Liver (tissue), 9 donors: ENCODE data around the gene TMEM170B. TPM values are rescaled to one million over a fixed set of nuclear protein-coding genes. Genes with fewer than 3 reads are reported as not detected.

ENCODE experiments used
- DNase-seq: peaks from one replicate; pipeline ENCODE4 v3.0.0-alpha.2; 2017; ENCODE audit warnings: low spot score
- H3K27ac ChIP-seq, 2 donors: one replicate each; pipeline ENCODE4 v1.7.0; 2013; ENCODE audit warnings: inconsistent platforms in 2 of 2, low read length in 2 of 2, control low read depth in 1 of 2, low read depth in 1 of 2, mild to moderate bottlenecking in 1 of 2
- H3K27me3 ChIP-seq, 4 donors: one replicate each; pipeline versions ENCODE4 v1.6.1 to v1.7.0; 2013; ENCODE audit warnings: low read length in 3 of 4, inconsistent platforms in 1 of 4, mild to moderate bottlenecking in 1 of 4, moderate library complexity in 1 of 4; ENCODE audit not compliant: control insufficient read depth in 4 of 4, insufficient read depth in 4 of 4
- H3K36me3 ChIP-seq, 4 donors: one replicate each; pipeline versions ENCODE4 v1.6.1 to v1.7.0; 2013; ENCODE audit warnings: low read length in 3 of 4, mild to moderate bottlenecking in 3 of 4, low read depth in 1 of 4, moderate library complexity in 1 of 4; ENCODE audit not compliant: control insufficient read depth in 4 of 4, insufficient read depth in 3 of 4
- H3K4me1 ChIP-seq, 4 donors: one replicate each; pipeline versions ENCODE4 v1.6.1 to v1.7.0; 2013; ENCODE audit warnings: low read length in 3 of 4, mild to moderate bottlenecking in 3 of 4, moderate library complexity in 1 of 4; ENCODE audit not compliant: control insufficient read depth in 4 of 4, insufficient read depth in 4 of 4
- H3K4me3 ChIP-seq, 3 donors: one replicate each; pipeline versions ENCODE4 v1.6.1 to v1.7.0; 2013; ENCODE audit warnings: low read length in 3 of 3, control low read depth in 1 of 3, low read depth in 1 of 3, mild to moderate bottlenecking in 1 of 3
- H3K9ac ChIP-seq, 2 donors: one replicate each; pipeline ENCODE4 v1.7.0; 2013; ENCODE audit warnings: low read length in 2 of 2, mild to moderate bottlenecking in 2 of 2, moderate library complexity in 2 of 2, control low read depth in 1 of 2, low read depth in 1 of 2
- H3K9me3 ChIP-seq, 4 donors: one replicate each; pipeline versions ENCODE4 v1.6.1 to v1.7.0; 2013; ENCODE audit warnings: low read length in 3 of 4; ENCODE audit not compliant: control insufficient read depth in 4 of 4
- ATF3 ChIP-seq: IDR thresholded peaks from 2 replicates; pipeline ENCODE4 v1.6.1; 2016; ENCODE audit warnings: antibody characterized with exemption
- FOXA1 ChIP-seq: IDR thresholded peaks from 2 replicates; pipeline ENCODE4 v1.6.1; 2016; ENCODE audit warnings: antibody characterized with exemption
- GABPA ChIP-seq, 2 donors: IDR thresholded peaks in 1 of 2; conservative IDR thresholded peaks in 1 of 2; 2 replicates each; pipeline ENCODE4 v1.6.1; 2016; ENCODE audit warnings: antibody characterized with exemption in 2 of 2, mild to moderate bottlenecking in 1 of 2, moderate library complexity in 1 of 2
- HNF4A ChIP-seq, 2 donors: conservative IDR thresholded peaks; 2 replicates each; pipeline ENCODE4 v1.6.1; 2016; ENCODE audit warnings: antibody characterized with exemption in 2 of 2, mild to moderate bottlenecking in 2 of 2
- HNF4G ChIP-seq: IDR thresholded peaks from 2 replicates; pipeline ENCODE4 v1.6.1; 2016; ENCODE audit warnings: antibody characterized with exemption
- MAX ChIP-seq: IDR thresholded peaks from 2 replicates; pipeline ENCODE4 v1.6.1; 2016; ENCODE audit warnings: antibody characterized with exemption
- NR2F2 ChIP-seq: IDR thresholded peaks from 2 replicates; pipeline ENCODE4 v1.6.1; 2016; ENCODE audit warnings: antibody characterized with exemption
- RAD21 ChIP-seq, 2 donors: IDR thresholded peaks; 2 replicates each; pipeline ENCODE4 v1.6.1; 2016; ENCODE audit warnings: antibody characterized with exemption in 2 of 2, mild to moderate bottlenecking in 2 of 2
- REST ChIP-seq: IDR thresholded peaks from 2 replicates; pipeline ENCODE4 v1.6.1; 2016; ENCODE audit warnings: antibody characterized with exemption, mild to moderate bottlenecking
- SP1 ChIP-seq: IDR thresholded peaks from 2 replicates; pipeline ENCODE4 v1.6.1; 2018; ENCODE audit warnings: antibody characterized with exemption, mild to moderate bottlenecking
- TAF1 ChIP-seq: conservative IDR thresholded peaks from 2 replicates; pipeline ENCODE4 v1.6.1; 2016; ENCODE audit warnings: antibody characterized with exemption, mild to moderate bottlenecking
- YY1 ChIP-seq: IDR thresholded peaks from 2 replicates; pipeline ENCODE4 v1.6.1; 2016; ENCODE audit warnings: antibody characterized with exemption, mild to moderate bottlenecking
- ZBTB33 ChIP-seq: IDR thresholded peaks from 2 replicates; pipeline ENCODE4 v1.6.1; 2016; ENCODE audit warnings: antibody characterized with exemption
- WGBS: extraction: QIAGEN DNeasy Blood & Tissue Kit; methylation state at CpG from one replicate; pipeline ENCODE4 v1.1.7; 2013; 5-methylcytosine and 5-hydroxymethylcytosine counted together
- polyA plus RNA-seq, 2 donors: library from polyadenylated mRNA; stranded (reverse) in 1 of 2; unstranded in 1 of 2; fragments of 200-250 nt in 1 of 2; fragments of >200 nt in 1 of 2; fragmentation: Nextera tagmentation in 1 of 2; extraction: Ambion mirVana in 1 of 2; gene quantifications; one replicate each; pipeline versions ENCODE4 v1.2.1 to v1.2.3, GENCODE V29; 2013 to 2015
- total RNA-seq, 2 donors: library from RNA; depleted of rRNA; stranded (reverse); fragments of >200 nt; gene quantifications; one replicate each; pipeline ENCODE4 v1.2.3, GENCODE V29; 2014
- TF ChIP-seq, protein P1 (sequence below): fragments of 150-350 bp; IDR thresholded peaks from 2 replicates; pipeline ENCODE4 v1.5.1; 2017; ENCODE audit warnings: improper control_type of control experiment, low read depth, low read length; ENCODE audit not compliant: missing input control
- donor health status: healthy.
- donor health status: healthy.
- donor health status: healthy.
- donor health status: healthy.
- donor health status: healthy.

Gene TMEM170B
- total and polyA plus RNA-seq, 4 donors = 1.8 to 11.0 (median 6.1) TPM

- TF ChIP-seq ATF3 (no peak), FOXA1 (no peak), MAX (no peak)
These were observed 39.7 kb upstream of the TMEM170B start (continued) for GRCh38 chr6:11497881-11498280.

GRCh38 chr6:11500008-11500407 lies 37.5 kb upstream of the TMEM170B start:
- Histone ChIP-seq H3K9me3 (no peaks in the 10 kb centered on the region), H3K27ac (no peak overlapping the region), H3K4me1 (no peaks in the 10 kb centered on the region), H3K4me3 (no peak overlapping the region), H3K27me3 (no peaks in the 10 kb centered on the region), H3K9ac (no peak overlapping the region), H3K36me3 (no peaks in the 10 kb centered on the region)
- no peak for DNase-seq
- WGBS = 98% methylated on average over 2 of the region's 2 CpGs
- TF ChIP-seq GABPA (IDR thresholded peaks at IDR 0.05 in 1 of 2, conservative IDR thresholded peaks at IDR 0.05 in 1 of 2) (no peak), TAF1 (no peak), SP1 (no peak), YY1 (no peak), HNF4G (no peak), RAD21 (IDR thresholded peaks at IDR 0.05) (no peak), FOXA1 (no peak), HNF4A (conservative IDR thresholded peaks at IDR 0.05) (no peak), REST (no peak), MAX (no peak), NR2F2 (no peak), ATF3 (no peak), ZBTB33 (no peak)
- TF ChIP-seq, protein P1, sequence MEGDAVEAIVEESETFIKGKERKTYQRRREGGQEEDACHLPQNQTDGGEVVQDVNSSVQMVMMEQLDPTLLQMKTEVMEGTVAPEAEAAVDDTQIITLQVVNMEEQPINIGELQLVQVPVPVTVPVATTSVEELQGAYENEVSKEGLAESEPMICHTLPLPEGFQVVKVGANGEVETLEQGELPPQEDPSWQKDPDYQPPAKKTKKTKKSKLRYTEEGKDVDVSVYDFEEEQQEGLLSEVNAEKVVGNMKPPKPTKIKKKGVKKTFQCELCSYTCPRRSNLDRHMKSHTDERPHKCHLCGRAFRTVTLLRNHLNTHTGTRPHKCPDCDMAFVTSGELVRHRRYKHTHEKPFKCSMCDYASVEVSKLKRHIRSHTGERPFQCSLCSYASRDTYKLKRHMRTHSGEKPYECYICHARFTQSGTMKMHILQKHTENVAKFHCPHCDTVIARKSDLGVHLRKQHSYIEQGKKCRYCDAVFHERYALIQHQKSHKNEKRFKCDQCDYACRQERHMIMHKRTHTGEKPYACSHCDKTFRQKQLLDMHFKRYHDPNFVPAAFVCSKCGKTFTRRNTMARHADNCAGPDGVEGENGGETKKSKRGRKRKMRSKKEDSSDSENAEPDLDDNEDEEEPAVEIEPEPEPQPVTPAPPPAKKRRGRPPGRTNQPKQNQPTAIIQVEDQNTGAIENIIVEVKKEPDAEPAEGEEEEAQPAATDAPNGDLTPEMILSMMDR = no peak
